ENCODE data around the gene DCST2.

DCST2 gene

GRCh38 chr1:155037851-155038441 lies 4.4 kb upstream of the DCST2 start:
- Histone ChIP-seq H3K27ac (ENCODE audit: low read length) (no peak overlapping the region), H3K9me3 (ENCODE audit: insufficient read depth, low read length) (no peaks in the 10 kb centered on the region), H3K36me3 (replicated peaks; ENCODE audit: low read depth, low read length) (no peaks in the 10 kb centered on the region), H3K79me2 (ENCODE audit: low read length) (no peaks in the 10 kb centered on the region), H3K4me1 (ENCODE audit: low read length) (no peaks in the 10 kb centered on the region), H3K9ac (ENCODE audit: low read length) (no peak overlapping the region), H4K20me1 (ENCODE audit: insufficient read depth, low read length) (no peaks in the 10 kb centered on the region), H3K4me3 (ENCODE audit: low read length) (no peak overlapping the region), H3K4me2 (ENCODE audit: low read length) (no peak overlapping the region), H2AFZ (ENCODE audit: low read depth, low read length) (no peak overlapping the region), H3K27me3 (ENCODE audit: low read depth, low read length) (peaks cover 29% of the 10 kb centered on the region)
- TF ChIP-seq EZH2phosphoT487 (IDR thresholded peaks at IDR 0.05; ENCODE audit: low read depth) = no peak
- no peak for TF ChIP-seq CTCF (IDR thresholded peaks at IDR 0.05; ENCODE audit: low read depth, low read length)

DNA sequence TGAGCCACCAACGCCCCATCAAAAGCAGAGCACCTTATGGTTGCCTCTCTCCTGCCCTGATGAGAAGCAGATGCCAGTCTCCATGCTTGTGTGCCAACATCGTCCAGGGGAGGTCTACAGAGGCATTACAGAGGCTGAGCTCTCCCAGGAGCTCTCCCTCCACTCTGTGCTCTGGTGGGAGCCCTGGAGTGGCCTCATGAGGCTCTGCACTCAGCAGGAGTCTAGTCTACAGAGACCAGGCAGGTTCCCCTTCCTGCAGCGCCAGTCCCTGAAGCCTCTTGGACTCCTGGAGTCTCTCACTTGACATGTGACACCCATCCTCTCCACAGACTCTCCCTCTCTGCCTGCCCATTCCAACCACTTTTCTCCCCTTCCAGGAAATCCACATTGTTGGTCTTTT lies 3.5 kb upstream of the DCST2 start:
- Histone ChIP-seq H3K79me2 (ENCODE audit: low read length) (no peaks in the 10 kb centered on the region), H3K27me3 (ENCODE audit: low read depth, low read length) (peaks cover 29% of the 10 kb centered on the region), H4K20me1 (ENCODE audit: insufficient read depth, low read length) (no peaks in the 10 kb centered on the region), H3K27ac (ENCODE audit: low read length) (no peak overlapping the region), H3K4me1 (ENCODE audit: low read length) (no peaks in the 10 kb centered on the region), H3K9me3 (ENCODE audit: insufficient read depth, low read length) (no peaks in the 10 kb centered on the region), H3K4me2 (ENCODE audit: low read length) (no peak overlapping the region), H3K4me3 (ENCODE audit: low read length) (no peak overlapping the region), H3K9ac (ENCODE audit: low read length) (no peak overlapping the region), H2AFZ (ENCODE audit: low read depth, low read length) (no peak overlapping the region), H3K36me3 (replicated peaks; ENCODE audit: low read depth, low read length) (no peaks in the 10 kb centered on the region)
- TF ChIP-seq EZH2phosphoT487 (IDR thresholded peaks at IDR 0.05; ENCODE audit: low read depth) (no peak), CTCF (IDR thresholded peaks at IDR 0.05; ENCODE audit: low read depth, low read length) (no peak)

DNA sequence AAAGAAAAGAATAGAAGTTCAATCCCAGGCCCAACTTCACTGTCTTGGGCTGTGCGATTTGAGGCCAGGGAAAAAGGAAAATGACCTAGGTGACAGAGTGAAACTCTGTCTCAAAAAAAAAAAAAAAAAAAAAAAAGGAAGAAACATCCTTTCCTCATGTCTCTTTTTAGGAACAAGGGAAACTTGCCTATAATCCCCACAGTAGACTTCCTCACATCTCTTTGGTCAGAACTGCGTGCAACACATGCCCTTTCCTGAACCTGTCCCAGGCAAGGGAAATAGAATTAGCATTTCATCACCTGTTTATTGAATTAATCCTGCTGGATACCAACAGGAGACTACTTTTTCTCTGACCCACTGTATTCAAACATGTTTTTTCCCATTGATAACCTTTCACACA lies 2.4 kb upstream of the DCST2 start:
- no peak overlapping the region for H3K27ac ChIP-seq (ENCODE audit: low read length)
- TF ChIP-seq EZH2phosphoT487 (IDR thresholded peaks at IDR 0.05; ENCODE audit: low read depth) = no peak
- no peak for TF ChIP-seq CTCF (IDR thresholded peaks at IDR 0.05; ENCODE audit: low read depth, low read length)
- no peaks in the 10 kb centered on the region for H3K4me1 ChIP-seq (ENCODE audit: low read length)
- H4K20me1 ChIP-seq (ENCODE audit: insufficient read depth, low read length) = no peaks in the 10 kb centered on the region
- H3K9ac ChIP-seq (ENCODE audit: low read length) = no peak overlapping the region
- no peak overlapping the region for H3K4me2 ChIP-seq (ENCODE audit: low read length)
- no peaks in the 10 kb centered on the region for H3K9me3 ChIP-seq (ENCODE audit: insufficient read depth, low read length)
- peaks cover 29% of the 10 kb centered on the region for H3K27me3 ChIP-seq (ENCODE audit: low read depth, low read length)
- no peaks in the 10 kb centered on the region for H3K79me2 ChIP-seq (ENCODE audit: low read length)
- H3K4me3 ChIP-seq (ENCODE audit: low read length) = no peak overlapping the region
- H3K36me3 ChIP-seq (replicated peaks; ENCODE audit: low read depth, low read length) = no peaks in the 10 kb centered on the region
- no peak overlapping the region for H2AFZ ChIP-seq (ENCODE audit: low read depth, low read length)

- H3K4me3 ChIP-seq (ENCODE audit: low read length) = no peak overlapping the region
- H3K4me2 ChIP-seq (ENCODE audit: low read length) = no peak overlapping the region
- H3K27me3 ChIP-seq (ENCODE audit: low read depth, low read length) = peaks cover 29% of the 10 kb centered on the region
- H3K4me1 ChIP-seq (ENCODE audit: low read length) = no peaks in the 10 kb centered on the region
- no peaks in the 10 kb centered on the region for H3K9me3 ChIP-seq (ENCODE audit: insufficient read depth, low read length)
- no peaks in the 10 kb centered on the region for H3K36me3 ChIP-seq (replicated peaks; ENCODE audit: low read depth, low read length)
- no peak overlapping the region for H2AFZ ChIP-seq (ENCODE audit: low read depth, low read length)
- no peak overlapping the region for H3K9ac ChIP-seq (ENCODE audit: low read length)
- no peak for TF ChIP-seq EZH2phosphoT487 (IDR thresholded peaks at IDR 0.05; ENCODE audit: low read depth)
- no peak for TF ChIP-seq CTCF (IDR thresholded peaks at IDR 0.05; ENCODE audit: low read depth, low read length)
- no peak overlapping the region for H3K27ac ChIP-seq (ENCODE audit: low read length)
- H3K79me2 ChIP-seq (ENCODE audit: low read length) = no peaks in the 10 kb centered on the region
- H4K20me1 ChIP-seq (ENCODE audit: insufficient read depth, low read length) = no peaks in the 10 kb centered on the region
Observed at GRCh38 chr1:155034318-155035208, 982 bp upstream of the DCST2 start.
